ENCODE measurements around the gene CRYGB.

The CRYGB gene, protein sequence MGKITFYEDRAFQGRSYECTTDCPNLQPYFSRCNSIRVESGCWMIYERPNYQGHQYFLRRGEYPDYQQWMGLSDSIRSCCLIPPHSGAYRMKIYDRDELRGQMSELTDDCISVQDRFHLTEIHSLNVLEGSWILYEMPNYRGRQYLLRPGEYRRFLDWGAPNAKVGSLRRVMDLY

GRCh38 chr2:208146006-208146405 is at the start of gene CRYGB:
TSS of gene CRYGB (minus strand) at chr2:208146158. CDS start at chr2:208146120, 38 bp downstream.
- no peak for DNase-seq

DNA sequence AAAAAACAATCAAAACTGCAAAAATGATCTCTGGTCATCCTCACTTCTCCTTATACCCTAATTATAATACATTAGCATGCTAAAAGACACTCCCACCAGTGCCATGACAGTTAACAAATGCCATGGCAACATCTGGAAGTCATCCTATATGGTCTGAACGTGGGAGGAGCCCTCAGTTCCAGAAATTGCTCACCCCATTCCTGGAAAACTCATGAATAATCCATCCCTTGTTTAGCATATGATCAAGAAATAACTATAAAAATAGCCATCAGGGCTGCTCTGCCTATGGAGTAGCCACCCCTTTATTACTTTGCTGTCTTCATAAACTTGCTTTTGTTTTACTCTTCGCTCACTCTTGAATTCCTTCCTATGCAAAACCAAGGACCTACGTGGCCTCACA is 49.6 kb upstream of the CRYGB start:
- no peak for DNase-seq

DNA sequence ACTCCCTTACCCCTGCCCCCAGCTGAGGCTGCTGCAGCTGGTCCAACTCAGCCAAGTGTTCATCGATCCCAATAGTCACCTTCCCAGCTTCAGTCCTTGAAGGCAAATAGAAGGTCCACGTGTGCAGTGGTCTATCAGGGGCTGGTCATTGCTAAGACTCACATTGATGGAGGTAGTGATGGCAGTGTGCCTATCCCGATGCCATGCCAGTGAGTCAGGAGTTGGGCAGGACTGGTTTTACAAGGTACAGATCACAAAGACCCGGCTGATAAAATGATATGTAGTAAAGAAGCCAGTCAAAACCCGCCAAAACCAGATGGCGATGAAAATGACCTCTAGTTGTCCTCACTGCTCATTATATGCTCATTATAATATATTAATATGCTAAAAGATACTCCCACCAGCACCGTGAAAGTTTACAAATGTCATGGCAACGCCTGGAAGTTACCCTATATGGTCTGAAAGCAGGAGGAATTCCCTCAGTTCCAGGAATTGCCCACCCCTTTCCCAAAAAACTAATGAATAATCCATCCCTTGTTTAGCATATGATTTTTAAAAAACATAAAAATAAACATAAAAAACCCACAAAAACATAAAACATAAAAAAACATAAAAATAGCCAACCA is 46.8 kb upstream of the CRYGB start:
- no peak for DNase-seq

DNA sequence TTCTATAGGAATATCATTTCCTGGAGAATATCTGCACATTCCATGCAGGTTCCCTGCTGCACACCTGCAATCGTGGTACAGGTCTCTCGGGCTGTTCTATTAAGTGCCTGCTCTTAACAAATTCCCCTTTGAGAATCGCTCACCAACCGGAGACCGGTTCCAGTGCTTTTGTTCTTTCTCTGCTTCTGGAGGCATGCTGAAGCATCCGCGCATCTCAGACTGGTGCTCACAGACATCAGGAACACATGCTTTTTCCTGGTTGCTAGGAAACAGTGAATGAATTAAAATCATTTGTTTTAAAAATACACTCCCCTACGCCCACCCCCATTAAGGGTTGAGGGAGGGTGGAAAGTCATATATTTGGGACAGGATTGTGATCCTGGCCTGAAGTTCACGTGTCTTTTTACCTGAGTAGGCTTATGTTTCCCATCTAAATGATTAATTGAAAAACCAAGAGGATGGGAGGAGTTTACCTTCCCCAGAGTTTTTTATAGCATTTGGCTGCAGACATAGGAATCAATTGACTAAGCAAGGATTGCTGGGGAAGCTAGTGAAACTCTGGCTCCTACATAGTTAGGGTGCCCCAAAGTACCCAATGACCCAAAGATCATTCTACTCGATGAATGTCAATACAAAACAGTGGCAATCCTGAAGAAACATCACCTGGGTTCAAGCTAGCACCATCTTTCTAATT is 44.0 kb upstream of the CRYGB start, which contains the start of gene C2orf80:
C2orf80 (minus strand) TSS at position 221 of the 694 bp plus-strand sequence. CDS start 3,044 bp downstream, outside the sequence.
- DNase-seq, result no peak

DNA sequence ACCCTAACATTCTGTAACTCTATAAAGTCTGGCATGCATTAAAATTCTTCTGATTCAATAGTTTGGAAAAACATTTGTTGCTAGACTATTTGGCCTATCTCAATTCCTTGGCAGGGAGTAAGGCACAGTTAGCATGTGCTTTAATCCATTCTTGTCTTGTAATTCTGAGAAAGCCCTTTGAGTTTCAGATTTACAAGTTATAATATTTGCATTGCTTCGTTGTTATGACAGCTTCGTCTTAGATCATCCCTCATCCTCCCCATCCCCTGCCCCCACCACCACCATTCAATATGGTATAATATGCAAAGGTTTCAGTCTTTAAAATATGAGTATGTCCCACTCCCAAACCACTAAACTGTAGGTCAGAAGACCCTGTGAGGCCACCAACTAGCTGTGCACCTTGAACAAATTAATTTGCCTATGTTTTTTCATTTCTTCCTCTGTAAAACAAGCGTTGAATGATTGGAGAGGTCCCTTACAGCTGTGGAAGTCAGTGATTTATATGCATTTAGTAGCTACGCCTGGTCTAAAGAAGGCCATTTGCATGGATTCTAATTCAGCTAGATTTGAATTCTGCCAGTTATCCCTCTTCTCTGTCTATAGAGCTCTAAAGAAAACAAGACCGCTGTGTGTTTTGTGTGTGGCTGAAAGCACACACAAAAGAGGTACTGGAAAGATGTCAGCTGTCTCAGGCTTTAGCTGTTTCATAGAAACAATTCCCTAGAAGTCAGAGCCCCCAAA is 43.3 kb upstream of the CRYGB start:
- DNase-seq, result no peak

DNA sequence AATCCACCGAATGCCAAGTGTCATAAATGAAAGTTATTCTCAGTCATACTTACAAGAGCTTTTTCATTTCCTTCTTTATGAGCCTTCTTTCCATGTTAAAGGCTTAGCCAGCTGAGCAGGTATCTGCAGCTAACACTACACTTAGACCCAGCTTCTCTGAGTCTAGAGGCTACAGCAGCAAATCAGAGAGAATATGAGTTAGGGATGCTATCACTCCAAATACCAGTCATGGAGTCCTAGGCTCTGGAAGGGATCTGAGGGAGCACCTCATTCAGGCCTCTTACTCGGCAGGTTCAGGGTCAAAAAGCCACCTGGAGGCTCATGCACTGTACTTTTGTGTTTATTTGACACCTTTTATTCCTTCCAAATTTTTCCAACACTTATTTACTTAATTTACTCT is 40.9 kb upstream of the CRYGB start:
- no peak for DNase-seq

DNA sequence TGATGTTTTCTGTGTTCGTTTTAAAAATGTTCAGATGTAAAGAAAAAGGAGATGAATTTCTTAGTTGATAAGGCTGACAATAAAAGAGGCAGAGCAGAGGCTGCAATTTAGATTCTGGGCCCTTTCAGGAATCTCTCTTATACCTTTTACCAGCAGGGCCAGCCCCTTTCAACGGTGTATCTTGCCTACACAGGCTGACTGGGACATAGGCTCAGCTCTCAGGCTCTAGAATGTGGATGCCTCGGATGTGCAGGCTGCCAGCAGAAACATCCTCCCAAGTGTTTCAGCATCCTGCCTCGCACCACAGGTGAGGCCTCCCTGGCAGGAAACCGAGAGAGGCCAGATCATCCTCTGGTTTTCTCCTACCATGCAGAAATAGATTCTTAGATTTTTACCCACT is 40.5 kb upstream of the CRYGB start:
- DNase-seq, result no peak

DNA sequence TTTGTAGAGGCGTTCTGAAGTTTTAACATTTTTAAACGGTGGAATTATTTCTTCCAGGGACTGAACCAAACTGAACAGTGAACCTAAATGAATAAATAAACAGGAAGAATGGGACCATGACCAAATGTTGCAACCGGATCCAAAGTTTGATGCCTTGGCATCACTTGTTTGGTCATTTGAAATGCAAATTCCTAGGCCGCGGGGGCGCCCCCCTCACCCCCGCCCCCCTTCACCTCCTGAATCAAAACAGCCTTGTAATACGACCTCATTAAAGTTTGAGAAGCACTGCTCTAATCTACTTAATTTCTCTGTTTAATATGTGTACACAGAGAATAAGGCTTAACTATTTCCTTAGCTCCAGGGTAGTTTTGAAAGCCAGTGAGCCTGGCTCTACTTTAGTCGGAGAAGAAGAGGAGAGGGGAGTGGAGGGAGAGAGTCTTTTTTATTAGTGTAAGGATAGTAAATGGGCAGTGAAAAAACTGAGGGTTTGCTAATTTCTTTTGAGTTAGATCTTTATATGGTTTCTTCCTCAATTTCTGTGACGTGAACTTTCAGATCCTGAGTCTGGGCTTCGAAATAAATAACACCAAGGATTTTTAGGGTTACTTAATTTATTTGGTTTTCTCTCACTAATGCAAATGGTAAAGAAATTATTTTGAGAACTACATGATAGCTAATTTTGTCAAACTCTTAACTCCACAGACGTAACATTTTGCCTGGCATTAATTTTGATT is 38.2 kb upstream of the CRYGB start:
- no peak for DNase-seq

GRCh38 chr2:208183526-208183925 is 37.6 kb upstream of the CRYGB start:
- no peak for DNase-seq

DNA sequence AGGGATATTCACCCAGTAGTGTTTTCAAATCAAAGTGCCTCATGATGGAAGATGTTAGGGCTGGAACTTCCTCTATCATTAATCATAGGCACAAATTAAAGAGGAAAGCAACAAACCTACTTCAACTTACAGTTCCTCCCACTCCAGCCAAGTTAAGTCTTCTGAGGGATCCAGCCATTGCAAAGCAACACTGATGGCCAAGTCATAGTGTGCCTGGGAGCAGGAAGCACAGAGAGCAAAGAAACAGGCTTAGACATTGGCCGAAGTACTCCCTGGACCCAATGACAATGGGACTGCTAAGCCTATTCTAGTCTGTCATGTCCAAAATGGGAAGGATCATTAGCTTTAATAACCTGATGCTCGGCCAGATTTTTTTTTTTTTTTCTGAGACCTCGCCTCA is 36.9 kb upstream of the CRYGB start:
- DNase-seq, result no peak

DNA sequence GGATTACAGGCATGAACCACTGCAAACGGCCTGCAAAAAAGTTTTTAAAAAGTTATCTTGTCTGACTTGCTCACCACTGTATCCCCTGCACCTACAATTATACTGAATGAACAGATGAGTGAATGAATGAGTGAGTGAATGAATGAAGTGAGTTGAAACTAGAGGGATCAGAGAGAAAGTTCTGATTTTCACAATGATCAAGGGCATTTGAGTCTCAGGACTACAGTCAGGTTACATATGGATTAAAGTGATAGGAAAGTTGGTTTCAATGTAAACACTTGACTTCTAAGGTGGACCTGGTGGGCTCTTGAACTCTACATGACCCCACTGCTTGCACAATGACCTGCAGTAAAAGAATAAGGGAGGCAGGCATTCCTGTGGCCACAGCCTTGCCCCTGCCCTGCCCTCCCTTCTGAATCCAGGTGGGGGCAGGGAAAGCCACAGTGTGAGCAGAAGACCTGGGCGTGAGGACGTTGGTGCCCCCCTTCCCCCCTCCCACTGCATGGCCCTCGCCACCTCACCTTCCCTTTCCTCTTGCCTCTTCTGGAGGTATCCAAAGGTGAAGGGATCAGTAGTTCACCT is 33.2 kb upstream of the CRYGB start:
- no peak for DNase-seq

GRCh38 chr2:208175840-208176153 is 29.8 kb upstream of the CRYGB start:
- DNase-seq, result no peak

GRCh38 chr2:208175069-208175839 is 29.3 kb upstream of the CRYGB start:
- peak; percentile 72 for DNase-seq

DNA sequence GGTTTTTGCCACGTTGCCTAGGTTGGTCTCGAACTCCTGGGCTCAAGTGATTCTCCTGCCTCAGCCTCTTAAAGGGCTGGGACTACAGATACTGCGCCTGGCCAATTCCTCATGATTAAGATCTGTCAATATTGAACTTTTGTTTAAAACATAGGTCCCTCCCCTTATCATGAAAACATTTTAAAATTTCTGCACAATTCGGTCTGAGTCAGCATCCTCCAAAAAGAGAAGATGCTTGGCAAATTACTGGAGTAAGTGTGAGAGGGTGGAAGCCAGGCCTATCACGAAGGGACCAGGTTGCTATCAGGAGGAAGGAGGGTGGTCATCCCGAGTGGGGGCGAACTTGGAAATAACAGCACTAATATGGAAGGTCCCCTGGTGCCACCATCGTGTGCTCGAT is 28.2 kb upstream of the CRYGB start:
- no peak for DNase-seq

GRCh38 chr2:208172125-208172524 is 26.2 kb upstream of the CRYGB start:
- DNase-seq, result no peak

DNA sequence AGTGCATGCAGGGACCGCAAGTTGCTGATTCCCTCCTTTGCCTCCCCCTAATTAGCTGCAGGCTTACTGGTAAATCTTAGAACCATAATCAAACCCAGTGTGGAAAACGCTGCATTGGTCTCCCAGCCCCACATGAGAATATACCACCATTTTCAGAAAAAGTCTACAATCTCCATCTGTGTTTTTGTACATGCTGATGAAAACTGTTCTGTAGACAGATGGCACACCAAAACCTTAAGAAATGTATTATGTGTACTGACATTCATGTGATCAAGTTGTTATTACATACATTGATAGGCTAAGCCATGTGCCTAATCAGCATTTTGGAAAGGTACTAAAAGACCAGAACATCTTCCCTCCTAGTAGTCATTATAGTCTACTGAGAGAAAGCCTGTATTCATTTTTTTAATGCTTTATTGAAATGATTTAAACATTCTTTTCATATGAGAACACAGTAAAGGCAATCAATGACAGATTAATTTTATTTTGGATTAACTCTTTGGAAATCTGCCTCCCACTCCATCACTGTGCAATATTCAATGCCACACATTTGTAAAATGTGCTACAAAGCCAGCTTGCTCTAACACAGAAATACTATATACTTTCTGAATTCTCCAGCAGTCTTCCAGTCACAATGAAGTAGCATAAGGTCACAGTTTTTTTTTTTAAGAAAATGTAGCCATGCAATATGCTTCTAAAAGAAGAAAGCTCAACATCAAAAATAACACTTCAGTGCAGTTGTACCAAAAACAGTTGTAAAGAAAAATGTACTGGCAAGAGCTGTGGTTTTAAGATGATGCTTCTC is 19.2 kb upstream of the CRYGB start:
- no peak for DNase-seq

DNA sequence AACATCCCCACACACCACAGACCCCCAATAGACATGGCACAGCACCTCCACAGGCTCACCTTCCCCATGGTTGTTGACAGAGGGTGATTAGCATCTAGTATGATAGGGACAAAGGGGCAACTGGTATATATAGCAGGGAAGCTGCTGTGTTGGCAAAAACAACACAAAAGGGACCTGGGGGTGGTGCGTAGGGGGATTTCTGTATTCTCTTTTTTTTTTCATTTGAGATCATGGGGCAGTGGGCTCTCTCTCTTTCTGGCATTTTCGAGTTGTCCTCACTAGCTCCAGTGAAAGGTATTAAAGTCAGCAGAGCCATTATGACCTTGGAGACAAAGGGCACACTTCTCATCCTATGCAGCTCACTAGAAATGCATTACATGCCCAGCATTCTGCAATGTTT is 17.5 kb upstream of the CRYGB start, which contains the start of gene CRYGA:
CRYGA (minus strand) TSS at position 101 of the 400 bp plus-strand sequence; CDS start at position 68, 33 bp downstream.
- DNase-seq, result no peak

DNA sequence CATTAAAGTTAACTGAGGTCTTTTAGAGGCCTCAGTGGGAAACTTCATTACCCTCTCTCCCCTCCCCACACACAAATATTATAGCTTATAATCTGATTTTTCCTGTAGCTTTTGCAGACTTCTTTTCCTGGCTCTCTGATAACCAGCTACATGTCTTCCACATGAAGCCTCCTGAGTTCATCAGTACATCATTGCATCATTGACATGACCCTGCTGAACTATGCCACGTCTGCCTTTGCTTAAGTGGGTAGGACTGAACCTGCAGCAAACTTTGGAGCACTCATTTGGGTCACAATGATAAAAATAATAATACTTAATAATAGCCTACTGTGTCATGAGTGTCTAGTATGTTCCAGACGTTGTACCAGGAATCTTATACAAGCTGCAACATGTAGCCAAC is 10.5 kb upstream of the CRYGB start:
- no peak for DNase-seq

DNA sequence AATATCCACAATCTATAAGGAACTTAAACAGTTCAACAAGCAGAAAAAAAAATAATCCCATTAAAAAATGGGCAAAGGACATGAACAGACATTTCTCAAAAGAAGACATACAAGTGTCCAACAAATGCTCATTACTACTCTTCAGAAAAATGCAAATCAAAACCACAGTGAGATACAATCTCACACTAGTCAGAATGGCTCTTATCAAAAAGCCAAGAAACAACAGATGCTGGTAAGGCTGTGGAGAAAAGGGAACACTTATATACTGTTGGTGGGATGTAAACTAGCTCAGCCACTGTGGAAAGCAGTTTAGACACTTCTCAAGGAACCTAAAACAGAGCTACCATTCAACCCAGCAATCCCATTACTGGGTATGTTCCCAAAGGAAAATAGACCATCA is 7.2 kb upstream of the CRYGB start:
- no peak for DNase-seq

DNA sequence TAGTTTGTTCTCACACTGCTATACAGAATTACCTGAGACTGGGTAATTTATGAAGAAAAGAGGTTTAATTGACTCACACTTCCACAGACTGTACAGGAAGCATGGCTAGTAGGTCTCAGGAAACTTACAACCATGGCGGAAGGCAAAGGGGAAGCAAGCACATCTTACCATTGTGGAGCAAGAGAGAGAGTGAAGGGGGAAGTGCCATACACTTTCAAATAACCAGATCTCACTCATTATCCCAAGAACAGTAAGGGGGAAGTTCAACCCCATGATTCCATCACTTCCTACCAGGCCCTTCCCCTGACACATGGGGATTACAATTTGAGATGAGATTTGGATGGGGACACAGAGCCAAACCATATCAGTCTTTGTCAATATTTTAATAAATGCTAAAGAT is 5.0 kb upstream of the CRYGB start:
- no peak for DNase-seq

GRCh38 chr2:208150094-208150493 is 4.1 kb upstream of the CRYGB start:
- DNase-seq, result no peak

All from COR-L47 (cell line).